Loucy (cell line): ENCODE data around the gene PNLIPRP1.

Experiments used
- H2AFZ ChIP-seq: fragments of 200-600 bp; sonication (generic); 2 replicates; pipeline ENCODE4 v1.6.0; 2016; ENCODE audit warnings: antibody characterized with exemption, mild to moderate bottlenecking, low read length, moderate library complexity
- H3F3A ChIP-seq: fragments of 200-600 bp; 2 replicates; pipeline ENCODE4 v1.6.0; 2016; ENCODE audit warnings: antibody characterized with exemption, low read depth, mild to moderate bottlenecking
- H3K27me3 ChIP-seq: fragments of 200-600 bp; sonication (generic); 2 replicates; pipeline ENCODE4 v1.6.1; 2014; ENCODE audit warnings: low read length, mild to moderate bottlenecking; ENCODE audit not compliant: insufficient read depth, poor library complexity, severe bottlenecking
- H3K36me3 ChIP-seq: fragments of 200-600 bp; sonication (generic); 2 replicates; pipeline ENCODE4 v1.6.1; 2016; ENCODE audit warnings: low read length; ENCODE audit not compliant: insufficient read depth
- H3K4me1 ChIP-seq: fragments of 200-600 bp; sonication (generic); 2 replicates; pipeline ENCODE4 v1.5.1; 2014; ENCODE audit warnings: low read length, mild to moderate bottlenecking; ENCODE audit not compliant: insufficient read depth, poor library complexity, severe bottlenecking
- H3K4me2 ChIP-seq: fragments of 200-600 bp; sonication (generic); 2 replicates; pipeline ENCODE4 v1.6.0; 2014; ENCODE audit warnings: antibody characterized with exemption, low read length, low read depth, mild to moderate bottlenecking; ENCODE audit not compliant: poor library complexity, severe bottlenecking
- H3K4me3 ChIP-seq: fragments of 200-600 bp; sonication (generic); 2 replicates; pipeline ENCODE4 v1.5.1; 2014; ENCODE audit warnings: low read length, mild to moderate bottlenecking, mixed read lengths; ENCODE audit not compliant: poor library complexity, severe bottlenecking
- H3K79me2 ChIP-seq: fragments of 200-600 bp; sonication (generic); 2 replicates; pipeline ENCODE4 v1.6.1; 2014; ENCODE audit warnings: low read length; ENCODE audit not compliant: insufficient read depth
- H3K9ac ChIP-seq: fragments of 200-600 bp; sonication (generic); 2 replicates; pipeline ENCODE4 v1.6.0; 2014; ENCODE audit warnings: mild to moderate bottlenecking, low read depth, low read length, moderate library complexity; ENCODE audit not compliant: poor library complexity, severe bottlenecking
- H3K9me2 ChIP-seq: fragments of 200-600 bp; sonication (generic); replicated peaks from 2 replicates; pipeline ENCODE4 v1.6.1; 2016; ENCODE audit warnings: low read depth, low read length, mixed read lengths
- H3K9me3 ChIP-seq: fragments of 200-600 bp; sonication (generic); 2 replicates; pipeline ENCODE4 v1.6.1; 2014; ENCODE audit warnings: mild to moderate bottlenecking, antibody characterized with exemption, low read length, low read depth; ENCODE audit not compliant: insufficient read depth
- H4K20me1 ChIP-seq: fragments of 200-600 bp; sonication (generic); 2 replicates; pipeline ENCODE4 v1.6.0; 2014; ENCODE audit warnings: antibody characterized with exemption, low read length, mild to moderate bottlenecking; ENCODE audit not compliant: insufficient read depth, poor library complexity, severe bottlenecking
- EZH2phosphoT487 ChIP-seq: fragments of 200-600 bp; IDR thresholded peaks from 2 replicates; pipeline ENCODE4 v1.6.1; 2018; ENCODE audit warnings: antibody characterized with exemption, mild to moderate bottlenecking, moderate library complexity, borderline replicate concordance
- TF ChIP-seq, protein P1 (sequence below): fragments of 200-600 bp; sonication (generic); conservative IDR thresholded peaks from 2 replicates; pipeline ENCODE4 v1.5.1; 2014; ENCODE audit warnings: mild to moderate bottlenecking, antibody characterized with exemption, low read length

PNLIPRP1 gene

GRCh38 chr10:116637830-116638229 is 47.1 kb downstream of the PNLIPRP1 start:
- Histone ChIP-seq H3F3A (no peaks in the 10 kb centered on the region), H3K36me3 (no peaks in the 10 kb centered on the region), H3K4me1 (peaks cover 10% of the 10 kb centered on the region), H3K9me3 (no peaks in the 10 kb centered on the region), H3K27me3 (peaks cover 28% of the 10 kb centered on the region), H3K4me3 (no peak overlapping the region), H3K4me2 (no peak overlapping the region), H3K79me2 (no peaks in the 10 kb centered on the region), H4K20me1 (no peaks in the 10 kb centered on the region), H3K9ac (no peak overlapping the region), H2AFZ (no peak overlapping the region), H3K9me2 (no peaks in the 10 kb centered on the region)
- TF ChIP-seq, protein P1, sequence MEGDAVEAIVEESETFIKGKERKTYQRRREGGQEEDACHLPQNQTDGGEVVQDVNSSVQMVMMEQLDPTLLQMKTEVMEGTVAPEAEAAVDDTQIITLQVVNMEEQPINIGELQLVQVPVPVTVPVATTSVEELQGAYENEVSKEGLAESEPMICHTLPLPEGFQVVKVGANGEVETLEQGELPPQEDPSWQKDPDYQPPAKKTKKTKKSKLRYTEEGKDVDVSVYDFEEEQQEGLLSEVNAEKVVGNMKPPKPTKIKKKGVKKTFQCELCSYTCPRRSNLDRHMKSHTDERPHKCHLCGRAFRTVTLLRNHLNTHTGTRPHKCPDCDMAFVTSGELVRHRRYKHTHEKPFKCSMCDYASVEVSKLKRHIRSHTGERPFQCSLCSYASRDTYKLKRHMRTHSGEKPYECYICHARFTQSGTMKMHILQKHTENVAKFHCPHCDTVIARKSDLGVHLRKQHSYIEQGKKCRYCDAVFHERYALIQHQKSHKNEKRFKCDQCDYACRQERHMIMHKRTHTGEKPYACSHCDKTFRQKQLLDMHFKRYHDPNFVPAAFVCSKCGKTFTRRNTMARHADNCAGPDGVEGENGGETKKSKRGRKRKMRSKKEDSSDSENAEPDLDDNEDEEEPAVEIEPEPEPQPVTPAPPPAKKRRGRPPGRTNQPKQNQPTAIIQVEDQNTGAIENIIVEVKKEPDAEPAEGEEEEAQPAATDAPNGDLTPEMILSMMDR: no peak
- TF ChIP-seq EZH2phosphoT487: no peak

GRCh38 chr10:116646502-116646901 is 55.7 kb downstream of the PNLIPRP1 start:
- Histone ChIP-seq H3F3A (no peaks in the 10 kb centered on the region), H3K9me2 (no peaks in the 10 kb centered on the region), H3K4me1 (no peaks in the 10 kb centered on the region), H3K9ac (no peak overlapping the region), H2AFZ (no peak overlapping the region), H4K20me1 (no peaks in the 10 kb centered on the region), H3K4me3 (no peak overlapping the region), H3K4me2 (no peak overlapping the region), H3K27me3 (no peaks in the 10 kb centered on the region), H3K79me2 (no peaks in the 10 kb centered on the region), H3K9me3 (no peaks in the 10 kb centered on the region), H3K36me3 (no peaks in the 10 kb centered on the region)
- TF ChIP-seq, protein P1: no peak
- no peak for TF ChIP-seq EZH2phosphoT487

GRCh38 chr10:116648903-116649302 is 58.1 kb downstream of the PNLIPRP1 start:
- Histone ChIP-seq H2AFZ (no peak overlapping the region), H3K9me2 (no peaks in the 10 kb centered on the region), H3K4me3 (no peak overlapping the region), H3K4me2 (no peak overlapping the region), H3K36me3 (no peaks in the 10 kb centered on the region), H3K9me3 (no peaks in the 10 kb centered on the region), H4K20me1 (no peaks in the 10 kb centered on the region), H3F3A (no peaks in the 10 kb centered on the region), H3K27me3 (no peaks in the 10 kb centered on the region), H3K4me1 (no peaks in the 10 kb centered on the region), H3K9ac (no peak overlapping the region), H3K79me2 (no peaks in the 10 kb centered on the region)
- TF ChIP-seq, protein P1: no peak
- no peak for TF ChIP-seq EZH2phosphoT487
